IMR-90 (cell line): ENCODE measurements around the gene RALGAPA2.

Experiments used
- NFE2L2 ChIP-seq: fragments of 150-350 bp; IDR thresholded peaks from 2 replicates; pipeline ENCODE4 v1.6.1; 2016; ENCODE audit warnings: low read depth, mild to moderate bottlenecking, low read length
- POLR2A ChIP-seq: IDR thresholded peaks from 2 replicates; pipeline ENCODE4 v1.6.1; 2012; ENCODE audit warnings: mild to moderate bottlenecking, low read depth, low read length
- TF ChIP-seq, protein P1 (sequence below): conservative IDR thresholded peaks from 2 replicates; pipeline ENCODE4 v1.5.1; 2012; ENCODE audit warnings: mild to moderate bottlenecking, low read depth, low read length, improper control_type of control experiment

DNA sequence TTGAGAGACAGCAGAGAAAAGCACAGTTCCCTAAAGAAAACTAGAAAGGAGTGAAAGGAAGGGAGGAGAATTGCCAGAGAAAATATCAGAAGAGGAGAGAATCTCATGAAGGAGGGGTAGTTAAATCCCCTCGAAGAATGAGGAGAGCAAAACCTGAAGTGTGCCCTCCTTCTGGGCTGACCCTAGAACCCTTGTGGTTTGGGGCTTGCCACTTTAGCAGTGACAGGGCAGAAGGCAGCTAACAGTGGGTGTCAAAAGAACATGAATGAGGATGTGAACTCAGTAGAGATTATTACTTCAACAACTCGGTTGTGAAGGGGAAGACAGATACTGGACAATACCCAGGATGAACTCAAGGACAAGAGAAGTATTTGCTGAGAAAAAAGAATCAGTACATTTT is 73.6 kb downstream of the RALGAPA2 start:
- TF ChIP-seq, protein P1, sequence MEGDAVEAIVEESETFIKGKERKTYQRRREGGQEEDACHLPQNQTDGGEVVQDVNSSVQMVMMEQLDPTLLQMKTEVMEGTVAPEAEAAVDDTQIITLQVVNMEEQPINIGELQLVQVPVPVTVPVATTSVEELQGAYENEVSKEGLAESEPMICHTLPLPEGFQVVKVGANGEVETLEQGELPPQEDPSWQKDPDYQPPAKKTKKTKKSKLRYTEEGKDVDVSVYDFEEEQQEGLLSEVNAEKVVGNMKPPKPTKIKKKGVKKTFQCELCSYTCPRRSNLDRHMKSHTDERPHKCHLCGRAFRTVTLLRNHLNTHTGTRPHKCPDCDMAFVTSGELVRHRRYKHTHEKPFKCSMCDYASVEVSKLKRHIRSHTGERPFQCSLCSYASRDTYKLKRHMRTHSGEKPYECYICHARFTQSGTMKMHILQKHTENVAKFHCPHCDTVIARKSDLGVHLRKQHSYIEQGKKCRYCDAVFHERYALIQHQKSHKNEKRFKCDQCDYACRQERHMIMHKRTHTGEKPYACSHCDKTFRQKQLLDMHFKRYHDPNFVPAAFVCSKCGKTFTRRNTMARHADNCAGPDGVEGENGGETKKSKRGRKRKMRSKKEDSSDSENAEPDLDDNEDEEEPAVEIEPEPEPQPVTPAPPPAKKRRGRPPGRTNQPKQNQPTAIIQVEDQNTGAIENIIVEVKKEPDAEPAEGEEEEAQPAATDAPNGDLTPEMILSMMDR, result no peak
- TF ChIP-seq POLR2A (no peak), NFE2L2 (no peak)
